ENCODE data around the gene GPR146.

The GPR146 gene

DNA sequence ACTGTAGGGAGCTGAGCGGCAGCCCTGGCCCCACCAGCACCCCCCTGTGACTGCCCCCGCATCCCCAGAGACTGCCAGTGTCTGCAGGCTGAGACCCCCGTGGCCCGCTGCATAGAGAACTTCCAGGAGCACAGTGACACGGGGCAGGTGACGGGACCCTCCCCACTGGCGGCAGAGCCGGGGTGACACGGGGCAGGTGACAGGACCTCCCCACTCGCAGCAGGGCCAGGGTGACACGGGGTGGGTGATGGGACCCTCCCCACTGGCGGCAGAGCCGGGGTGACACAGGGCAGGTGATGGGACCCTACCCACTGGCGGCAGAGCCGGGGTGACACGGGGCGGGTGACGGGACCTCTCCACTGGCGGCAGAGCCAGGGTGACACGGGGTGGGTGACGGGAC, 45.9 kb downstream of the GPR146 start:
- H3K9me2 ChIP-seq (replicated peaks; ENCODE audit: insufficient read depth, low read length), result no peaks in the 10 kb centered on the region
- H3K79me2 ChIP-seq (ENCODE audit: low read length), result no peaks in the 10 kb centered on the region
- H3K4me3 ChIP-seq (ENCODE audit: low read length), result no peak overlapping the region
- H3K4me1 ChIP-seq (ENCODE audit: low read length), result no peaks in the 10 kb centered on the region
- H3K36me3 ChIP-seq (replicated peaks; ENCODE audit: insufficient read depth, low read length), result no peaks in the 10 kb centered on the region
- no peaks in the 10 kb centered on the region for H3F3A ChIP-seq (ENCODE audit: insufficient read depth, low read length)
- H3K9me3 ChIP-seq (replicated peaks; ENCODE audit: insufficient read depth, low read length), result no peaks in the 10 kb centered on the region
- no peaks in the 10 kb centered on the region for H3K27me3 ChIP-seq (replicated peaks; ENCODE audit: insufficient read depth, low read length)
- DNase-seq, result no peak
- TF ChIP-seq EZH2phosphoT487 (IDR thresholded peaks at IDR 0.05; ENCODE audit: low read length), result no peak
- TF ChIP-seq, protein P1, sequence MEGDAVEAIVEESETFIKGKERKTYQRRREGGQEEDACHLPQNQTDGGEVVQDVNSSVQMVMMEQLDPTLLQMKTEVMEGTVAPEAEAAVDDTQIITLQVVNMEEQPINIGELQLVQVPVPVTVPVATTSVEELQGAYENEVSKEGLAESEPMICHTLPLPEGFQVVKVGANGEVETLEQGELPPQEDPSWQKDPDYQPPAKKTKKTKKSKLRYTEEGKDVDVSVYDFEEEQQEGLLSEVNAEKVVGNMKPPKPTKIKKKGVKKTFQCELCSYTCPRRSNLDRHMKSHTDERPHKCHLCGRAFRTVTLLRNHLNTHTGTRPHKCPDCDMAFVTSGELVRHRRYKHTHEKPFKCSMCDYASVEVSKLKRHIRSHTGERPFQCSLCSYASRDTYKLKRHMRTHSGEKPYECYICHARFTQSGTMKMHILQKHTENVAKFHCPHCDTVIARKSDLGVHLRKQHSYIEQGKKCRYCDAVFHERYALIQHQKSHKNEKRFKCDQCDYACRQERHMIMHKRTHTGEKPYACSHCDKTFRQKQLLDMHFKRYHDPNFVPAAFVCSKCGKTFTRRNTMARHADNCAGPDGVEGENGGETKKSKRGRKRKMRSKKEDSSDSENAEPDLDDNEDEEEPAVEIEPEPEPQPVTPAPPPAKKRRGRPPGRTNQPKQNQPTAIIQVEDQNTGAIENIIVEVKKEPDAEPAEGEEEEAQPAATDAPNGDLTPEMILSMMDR (IDR thresholded peaks at IDR 0.05; ENCODE audit: low read length), result no peak
- H3K27ac ChIP-seq (ENCODE audit: low read length), result no peak overlapping the region
- H4K20me1 ChIP-seq (ENCODE audit: insufficient read depth, low read length), result no peaks in the 10 kb centered on the region
- H3K4me2 ChIP-seq (ENCODE audit: low read depth, low read length), result no peak overlapping the region
- H3K9ac ChIP-seq (ENCODE audit: low read length), result no peak overlapping the region
- no peak overlapping the region for H2AFZ ChIP-seq (ENCODE audit: low read length)

DNA sequence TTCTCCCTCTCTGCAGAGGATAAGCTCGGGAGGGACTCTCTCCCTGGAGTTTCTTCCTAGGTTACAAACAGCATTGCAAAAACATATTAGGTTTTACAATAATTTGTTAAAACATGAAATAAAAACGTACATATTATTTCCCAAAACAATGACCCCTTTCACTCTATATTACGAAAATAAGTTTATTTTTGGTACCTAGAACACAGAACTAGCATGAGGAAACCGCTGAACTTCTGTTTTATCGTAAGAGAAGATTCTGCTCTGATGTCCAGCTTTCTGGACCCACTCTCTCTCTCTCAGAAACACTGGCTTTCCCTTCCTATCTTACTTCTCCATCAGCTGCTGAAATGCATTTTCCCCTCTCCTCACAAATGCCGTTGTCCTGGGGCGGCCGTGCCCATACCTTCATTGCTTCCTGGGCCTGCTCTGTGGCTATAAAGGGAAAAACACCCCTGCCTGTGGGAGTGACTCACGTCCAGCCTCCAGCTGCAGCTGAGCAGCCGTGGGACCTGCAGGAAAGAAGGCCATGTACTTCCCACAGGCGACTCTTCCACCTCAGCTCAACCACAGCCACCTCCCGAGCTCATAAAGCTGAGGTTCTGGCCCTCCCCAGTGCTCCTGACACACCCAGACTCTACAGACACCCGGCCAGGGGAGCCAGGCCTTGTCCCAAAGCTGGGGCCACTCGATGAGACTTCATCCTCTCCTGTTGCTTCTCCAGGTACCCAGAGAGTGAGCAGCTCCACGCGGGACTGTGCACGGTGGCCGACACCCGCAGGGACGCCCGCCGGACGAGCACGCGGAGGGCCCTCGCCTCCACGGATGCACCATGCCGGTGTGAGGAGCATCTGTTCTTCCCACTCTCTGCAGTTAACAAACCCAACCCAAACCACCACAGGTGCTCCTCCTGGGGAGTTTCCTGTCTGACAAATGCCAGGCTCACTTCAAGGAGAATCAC, 46.6 kb downstream of the GPR146 start:
- Histone ChIP-seq H3K4me2 (ENCODE audit: low read depth, low read length) (no peak overlapping the region), H3K27ac (ENCODE audit: low read length) (no peak overlapping the region), H3K27me3 (replicated peaks; ENCODE audit: insufficient read depth, low read length) (no peaks in the 10 kb centered on the region), H3K9ac (ENCODE audit: low read length) (no peak overlapping the region), H3K79me2 (ENCODE audit: low read length) (no peaks in the 10 kb centered on the region), H3K9me3 (replicated peaks; ENCODE audit: insufficient read depth, low read length) (no peaks in the 10 kb centered on the region), H3K4me3 (ENCODE audit: low read length) (no peak overlapping the region), H3K36me3 (replicated peaks; ENCODE audit: insufficient read depth, low read length) (no peaks in the 10 kb centered on the region), H4K20me1 (ENCODE audit: insufficient read depth, low read length) (no peaks in the 10 kb centered on the region), H3K9me2 (replicated peaks; ENCODE audit: insufficient read depth, low read length) (no peaks in the 10 kb centered on the region), H2AFZ (ENCODE audit: low read length) (no peak overlapping the region), H3F3A (ENCODE audit: insufficient read depth, low read length) (no peaks in the 10 kb centered on the region), H3K4me1 (ENCODE audit: low read length) (no peaks in the 10 kb centered on the region)
- TF ChIP-seq EZH2 (optimal IDR thresholded peaks at IDR 0.05; ENCODE audit: low read depth, low read length) (no peak), EZH2phosphoT487 (IDR thresholded peaks at IDR 0.05; ENCODE audit: low read length) (no peak)
- TF ChIP-seq, protein P1 (IDR thresholded peaks at IDR 0.05; ENCODE audit: low read length), result no peak
- DNase-seq, result no peak

DNA sequence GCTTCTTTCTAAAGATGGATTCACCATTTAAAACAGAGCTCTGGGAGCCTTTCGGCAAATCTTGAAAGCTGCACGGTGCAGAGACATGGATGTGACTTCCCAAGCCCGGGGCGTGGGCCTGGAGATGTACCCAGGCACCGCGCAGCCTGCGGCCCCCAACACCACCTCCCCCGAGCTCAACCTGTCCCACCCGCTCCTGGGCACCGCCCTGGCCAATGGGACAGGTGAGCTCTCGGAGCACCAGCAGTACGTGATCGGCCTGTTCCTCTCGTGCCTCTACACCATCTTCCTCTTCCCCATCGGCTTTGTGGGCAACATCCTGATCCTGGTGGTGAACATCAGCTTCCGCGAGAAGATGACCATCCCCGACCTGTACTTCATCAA, 47.3 kb downstream of the GPR146 start:
- H3K9ac ChIP-seq (ENCODE audit: low read length), result no peak overlapping the region
- H3K79me2 ChIP-seq (ENCODE audit: low read length), result no peaks in the 10 kb centered on the region
- H3K36me3 ChIP-seq (replicated peaks; ENCODE audit: insufficient read depth, low read length), result no peaks in the 10 kb centered on the region
- H2AFZ ChIP-seq (ENCODE audit: low read length), result no peak overlapping the region
- no peaks in the 10 kb centered on the region for H4K20me1 ChIP-seq (ENCODE audit: insufficient read depth, low read length)
- no peak overlapping the region for H3K4me2 ChIP-seq (ENCODE audit: low read depth, low read length)
- no peaks in the 10 kb centered on the region for H3K4me1 ChIP-seq (ENCODE audit: low read length)
- H3F3A ChIP-seq (ENCODE audit: insufficient read depth, low read length), result no peaks in the 10 kb centered on the region
- DNase-seq, result no peak
- H3K4me3 ChIP-seq (ENCODE audit: low read length), result no peak overlapping the region
- H3K27me3 ChIP-seq (replicated peaks; ENCODE audit: insufficient read depth, low read length), result no peaks in the 10 kb centered on the region
- no peak overlapping the region for H3K27ac ChIP-seq (ENCODE audit: low read length)
- H3K9me3 ChIP-seq (replicated peaks; ENCODE audit: insufficient read depth, low read length), result no peaks in the 10 kb centered on the region
- no peak for TF ChIP-seq EZH2 (optimal IDR thresholded peaks at IDR 0.05; ENCODE audit: low read depth, low read length)
- no peak for TF ChIP-seq EZH2phosphoT487 (IDR thresholded peaks at IDR 0.05; ENCODE audit: low read length)
- TF ChIP-seq, protein P1 (IDR thresholded peaks at IDR 0.05; ENCODE audit: low read length), result no peak
- H3K9me2 ChIP-seq (replicated peaks; ENCODE audit: insufficient read depth, low read length), result no peaks in the 10 kb centered on the region

All from MM.1S (cell line).